Right renal pelvis (tissue), 4 donors: ENCODE measurements around the gene PCCA. TPM values are rescaled to one million over a fixed set of nuclear protein-coding genes. Genes with fewer than 3 reads are reported as not detected.
"Not testable (repeated sequence)": the region's sequence is repeated elsewhere in the genome, so short reads cannot be mapped to it uniquely, and the experiment has no call there.

Experiments
- DNase-seq, 4 donors: peaks; one replicate each; pipeline ENCODE4 v3.0.0-alpha.2; 2013; ENCODE audit warnings: low read depth in 4 of 4, low spot score in 3 of 4, missing footprints in 1 of 4
- polyA plus RNA-seq, 4 donors: library from polyadenylated mRNA; unstranded; fragments of 120-200 nt; gene quantifications; one replicate each; pipeline ENCODE4 v1.2.1, GENCODE V29; 2013; ENCODE audit not compliant: insufficient read length in 4 of 4

Gene PCCA
- polyA plus RNA-seq, 4 donors: 50.8 to 70.4 (median 65.4) TPM

- DNase-seq: no peak
These were observed 89.4 kb downstream of the PCCA start for GRCh38 chr13:100178309-100178708.

DNA sequence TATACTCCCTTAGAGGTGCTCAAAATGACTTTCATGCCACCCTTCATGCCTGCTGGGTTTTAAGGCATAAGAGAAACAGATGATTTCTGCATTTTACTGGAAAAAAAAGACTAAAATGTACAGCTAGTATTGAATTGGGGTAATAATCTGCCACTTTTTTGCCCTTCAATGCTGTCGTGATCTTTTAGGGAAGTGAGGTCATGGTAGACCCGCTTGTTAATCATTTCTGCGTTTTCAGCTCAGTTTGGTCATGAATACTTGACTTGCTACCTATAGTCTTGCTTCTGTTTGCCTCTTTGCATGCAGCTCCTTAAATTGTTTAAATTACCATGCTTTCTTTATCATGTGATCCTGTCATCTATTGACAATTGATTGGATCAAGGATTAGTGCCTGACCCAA is 90.4 kb downstream of the PCCA start:
- DNase-seq: no peak

- DNase-seq: no peak
These were observed 94.1 kb downstream of the PCCA start for GRCh38 chr13:100182900-100183490.

DNA sequence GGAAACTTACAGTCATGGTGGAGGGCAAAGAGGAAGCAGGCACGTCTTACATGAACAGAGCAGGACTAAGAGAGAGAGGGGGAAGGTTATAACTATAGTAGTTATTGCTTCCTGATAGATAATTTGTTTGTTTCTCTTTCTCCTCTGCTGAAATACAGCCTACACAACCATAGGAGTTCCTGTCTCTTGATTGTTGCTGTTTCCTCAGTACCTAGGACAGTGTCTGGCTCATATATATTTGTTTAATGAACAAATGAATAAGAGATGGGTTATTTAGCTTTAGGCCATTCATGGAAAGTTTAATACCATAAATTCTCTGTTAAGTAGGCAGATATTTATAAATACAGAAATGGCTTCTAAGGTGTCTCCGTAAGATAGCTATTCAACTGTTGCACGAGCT is 95.2 kb downstream of the PCCA start:
- no peak for DNase-seq

DNA sequence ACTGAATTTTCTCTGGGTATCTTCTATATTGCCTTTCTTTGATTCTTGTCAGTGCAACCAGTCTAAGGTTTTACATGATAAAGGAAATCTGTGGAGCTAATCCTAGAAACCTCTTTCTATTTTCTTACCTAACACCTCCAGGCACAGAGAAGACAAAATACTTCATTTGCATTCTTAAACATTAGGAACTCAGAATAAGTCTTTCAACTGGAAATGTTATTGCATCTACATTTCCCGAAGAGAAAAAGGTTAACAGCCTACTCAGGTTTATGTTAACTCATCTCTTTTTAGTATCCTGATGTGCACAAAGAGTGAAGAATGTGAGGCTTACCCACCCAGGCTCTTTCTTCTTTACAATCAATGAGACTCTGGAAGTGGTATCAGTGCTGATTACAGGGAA is 106.7 kb downstream of the PCCA start:
- no peak for DNase-seq

DNA sequence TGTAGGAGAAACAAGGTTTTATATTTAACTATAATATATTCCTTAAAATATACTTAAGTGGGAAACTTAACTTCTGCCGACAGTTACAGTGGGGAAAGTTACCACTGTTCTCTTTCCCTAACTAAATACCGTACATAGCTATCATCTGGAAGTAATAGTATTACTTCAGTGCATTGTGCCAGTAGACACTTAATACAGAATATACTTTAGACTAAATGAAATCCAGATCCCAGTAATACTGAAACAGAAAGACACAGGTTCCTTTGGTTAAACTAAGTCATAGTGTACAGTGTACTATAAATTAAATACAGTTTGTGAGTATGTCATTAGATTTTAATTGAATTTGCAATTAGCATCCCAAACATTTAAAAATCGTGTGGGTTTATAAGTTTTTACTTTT is 107.5 kb downstream of the PCCA start:
- no peak for DNase-seq

DNA sequence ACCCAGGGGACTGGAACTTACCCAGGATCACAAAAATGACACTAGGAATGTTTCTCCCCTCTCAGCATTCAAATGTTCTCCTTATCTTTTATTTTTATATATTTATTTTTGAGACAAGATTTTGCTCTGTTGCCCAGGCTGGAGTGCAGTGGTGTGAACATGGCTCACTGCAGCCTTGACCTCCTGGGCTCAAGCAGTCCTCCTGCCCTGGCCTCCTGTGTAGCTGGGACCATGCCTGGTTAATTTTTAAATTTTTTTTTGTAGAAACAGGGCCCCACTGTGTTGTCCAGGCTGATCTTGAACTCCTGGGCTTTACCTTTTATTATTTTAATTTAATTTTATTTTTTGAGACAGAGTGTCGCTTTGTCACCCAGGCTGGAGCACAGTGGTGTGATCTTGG is 108.2 kb downstream of the PCCA start:
- no peak for DNase-seq

- DNase-seq: no peak
These were observed 108.9 kb downstream of the PCCA start for GRCh38 chr13:100197591-100198365.

GRCh38 chr13:100203696-100204367 is 114.9 kb downstream of the PCCA start:
- DNase-seq: no peak

DNA sequence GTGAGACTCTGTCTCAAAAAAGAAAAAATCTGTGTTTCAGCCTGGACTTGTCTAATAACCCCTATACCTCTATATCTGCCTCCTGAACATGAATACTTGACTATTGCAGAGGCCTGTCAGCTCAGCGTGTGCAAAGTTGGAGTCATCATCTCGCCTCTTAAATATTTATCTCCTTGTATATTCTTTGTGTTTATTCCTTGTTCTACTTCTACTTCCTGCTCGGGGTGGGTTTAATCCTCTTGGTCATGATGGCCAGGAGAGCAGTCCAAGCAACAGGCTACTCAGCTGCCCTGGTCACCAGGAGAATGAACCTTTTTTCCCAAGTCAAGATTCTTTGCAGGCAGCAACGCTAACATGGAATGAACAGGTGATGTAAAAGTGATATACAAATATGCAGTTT is 119.1 kb downstream of the PCCA start:
- no peak for DNase-seq

- no peak for DNase-seq
These were observed 119.7 kb downstream of the PCCA start for GRCh38 chr13:100208626-100209025.

GRCh38 chr13:100209857-100210825 is 121.2 kb downstream of the PCCA start:
- no peak for DNase-seq

GRCh38 chr13:100211016-100211710 is 122.3 kb downstream of the PCCA start:
- no peak for DNase-seq

DNA sequence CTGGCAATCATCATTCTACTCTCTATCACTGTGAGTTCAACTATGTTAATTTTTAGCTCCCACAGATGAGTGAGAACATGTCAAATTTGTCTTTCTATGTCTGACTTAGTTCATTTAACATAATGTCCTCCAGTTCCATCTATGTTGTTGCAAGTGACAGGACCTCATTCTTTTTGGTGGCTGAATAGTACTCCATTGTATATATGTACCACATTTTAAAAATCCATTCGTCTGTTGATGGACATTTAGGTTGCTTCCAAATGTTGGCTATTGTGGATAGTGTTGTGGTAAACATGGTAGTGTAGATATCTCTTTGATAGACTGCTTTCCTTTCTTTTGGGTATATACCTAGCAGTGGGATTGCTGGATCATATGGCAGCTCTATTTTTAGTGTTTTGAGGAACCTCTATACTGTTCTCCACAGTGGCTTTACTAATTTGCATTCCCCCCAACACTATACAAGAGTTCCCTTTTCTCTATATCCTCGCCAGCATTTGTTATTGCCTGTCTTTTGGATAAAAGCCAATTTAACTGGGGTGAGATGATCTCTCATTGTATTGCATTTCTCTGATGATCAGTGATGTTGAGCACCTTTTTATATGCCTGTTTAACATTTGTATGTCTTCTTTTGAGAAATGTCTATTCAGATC is 124.1 kb downstream of the PCCA start:
- DNase-seq: no peak

DNA sequence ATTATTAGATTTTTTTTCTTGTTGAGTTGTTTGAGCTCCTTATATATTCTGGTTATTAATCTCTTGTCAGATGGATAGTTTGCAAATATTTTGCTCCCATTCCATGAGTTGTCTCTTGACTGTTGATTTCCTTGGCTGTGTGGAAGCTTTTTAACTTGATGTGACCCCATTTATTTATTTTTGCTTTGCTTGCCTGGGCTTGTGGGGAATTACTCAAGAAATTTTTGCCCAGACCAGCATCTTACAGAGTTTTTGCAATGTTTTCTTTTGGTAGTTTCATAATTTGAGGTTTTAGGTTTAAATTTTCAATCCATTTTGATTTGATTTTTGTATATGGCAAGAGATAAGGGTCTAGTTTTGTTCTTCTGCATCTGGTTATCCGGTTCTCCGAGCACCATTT is 124.7 kb downstream of the PCCA start:
- no peak for DNase-seq

DNA sequence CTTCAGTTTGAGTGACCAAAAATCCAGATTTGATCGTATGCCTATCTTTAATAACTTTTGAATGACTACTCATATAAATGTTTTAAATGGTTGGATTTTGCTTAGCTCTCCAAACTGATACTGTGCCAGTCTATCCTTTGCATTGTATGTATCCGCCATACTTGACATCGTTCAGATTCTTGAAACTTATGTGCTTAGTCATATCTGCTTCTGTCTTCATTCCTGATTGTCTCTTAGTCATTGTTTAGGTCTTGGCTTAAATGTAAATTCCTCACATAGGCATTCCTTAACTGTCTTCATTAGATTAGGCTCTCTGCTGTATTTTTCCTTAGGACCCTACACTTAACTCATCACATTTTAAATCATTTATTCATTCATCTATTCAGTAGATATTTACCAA is 126.0 kb downstream of the PCCA start:
- DNase-seq: no peak

GRCh38 chr13:100221166-100221565 is 132.3 kb downstream of the PCCA start:
- no peak for DNase-seq

- not testable (repeated sequence) for DNase-seq
These were observed 135.2 kb downstream of the PCCA start for GRCh38 chr13:100223966-100224530.

- DNase-seq: no peak
These were observed 140.7 kb downstream of the PCCA start for GRCh38 chr13:100229603-100230002.
